OCI-LY7 (cell line): ENCODE data around the gene EPHB4. TPM values are rescaled to one million over a fixed set of nuclear protein-coding genes. Genes with fewer than 3 reads are reported as not detected.

Source experiments
- BruUV-seq: library from RNA; stranded (reverse); fragments of 400-500 nt; replicated peaks from 2 replicates; lab custom pipeline; 2021; lab: Mats Ljungman, UMichigan
- CTCF ChIA-PET: fragments of 300-600 bp; sonication (Branson Sonifier 250); formaldehyde crosslinking; loops from one replicate; lab custom pipeline; 2022; ENCODE audit warnings: antibody characterized with exemption; ENCODE audit not compliant: unreplicated experiment; lab: Charles Lee
- POLR2A ChIA-PET: fragments of 300-600 bp; sonication (Branson Sonifier 250); formaldehyde crosslinking; loops from one replicate; lab custom pipeline; 2022; ENCODE audit warnings: antibody characterized with exemption; lab: Charles Lee
- DNase-seq: peaks from one replicate; pipeline ENCODE4 v3.0.0-alpha.2; 2015; ENCODE audit warnings: low spot score
- H2AFZ ChIP-seq: fragments of 200-600 bp; sonication (generic), shearing (Covaris generic); 2 replicates; pipeline ENCODE4 v1.6.1; 2014; ENCODE audit warnings: mild to moderate bottlenecking, antibody characterized with exemption, low read length, moderate library complexity
- H3K27ac ChIP-seq: fragments of 200-600 bp; sonication (generic); 2 replicates; pipeline ENCODE4 v1.5.1; 2014; ENCODE audit warnings: mixed run types, low read depth, mild to moderate bottlenecking, moderate library complexity, low read length, inconsistent platforms; ENCODE audit not compliant: poor library complexity, severe bottlenecking
- H3K36me3 ChIP-seq: fragments of 200-600 bp; sonication (generic); 2 replicates; pipeline ENCODE4 v1.6.1; 2014; ENCODE audit warnings: mild to moderate bottlenecking, antibody characterized with exemption, low read length, moderate library complexity, mixed read lengths; ENCODE audit not compliant: insufficient read depth
- H3K4me1 ChIP-seq: fragments of 200-600 bp; sonication (generic); 2 replicates; pipeline ENCODE4 v1.5.1; 2014; ENCODE audit warnings: mild to moderate bottlenecking, low read length; ENCODE audit not compliant: insufficient read depth, poor library complexity, severe bottlenecking
- H3K4me2 ChIP-seq: fragments of 200-600 bp; sonication (generic); 2 replicates; pipeline ENCODE4 v1.6.1; 2014; ENCODE audit warnings: mild to moderate bottlenecking, low read length
- H3K4me3 ChIP-seq: fragments of 200-600 bp; sonication (generic); 2 replicates; pipeline ENCODE4 v1.5.1; 2014; ENCODE audit warnings: mild to moderate bottlenecking, low read depth, low read length; ENCODE audit not compliant: poor library complexity, severe bottlenecking
- H3K79me2 ChIP-seq: fragments of 200-600 bp; sonication (generic); 2 replicates; pipeline ENCODE4 v1.6.1; 2016; ENCODE audit warnings: low read depth, mild to moderate bottlenecking, low read length, moderate library complexity, mixed read lengths; ENCODE audit not compliant: insufficient read depth
- H3K9me2 ChIP-seq: fragments of 200-600 bp; sonication (generic); 2 replicates; pipeline ENCODE4 v1.6.1; 2016; ENCODE audit warnings: mild to moderate bottlenecking, low read length, mixed read lengths; ENCODE audit not compliant: insufficient read depth
- H3K9me3 ChIP-seq: fragments of 200-600 bp; sonication (generic); 2 replicates; pipeline ENCODE4 v1.6.1; 2014; ENCODE audit warnings: mild to moderate bottlenecking, mixed run types, low read length, mixed read lengths
- H4K20me1 ChIP-seq: fragments of 200-600 bp; sonication (generic); 2 replicates; pipeline ENCODE4 v1.6.1; 2014; ENCODE audit warnings: mild to moderate bottlenecking, antibody characterized with exemption, low read length, moderate library complexity, mixed read lengths; ENCODE audit not compliant: insufficient read depth
- CTCF ChIP-seq: fragments of 200-600 bp; sonication (generic); conservative IDR thresholded peaks from 2 replicates; pipeline ENCODE4 v1.5.1; 2014; ENCODE audit warnings: mild to moderate bottlenecking, antibody characterized with exemption, low read length, moderate library complexity, mixed read lengths
- EZH2phosphoT487 ChIP-seq: fragments of 200-600 bp; sonication (generic); IDR thresholded peaks from 2 replicates; pipeline ENCODE4 v1.6.1; 2018; ENCODE audit warnings: low read depth, borderline replicate concordance, mild to moderate bottlenecking, mixed run types, antibody characterized with exemption, low read length, moderate library complexity, mixed read lengths
- intact Hi-C: fragments of 100-400 bp; cut with micrococcal nuclease; formaldehyde crosslinking; loops from one replicate; pipeline ENCODE4 v1.10.0; 2022; ENCODE audit not compliant: unreplicated experiment
- total RNA-seq, 2 experiments: library from RNA; depleted of rRNA in 1 of 2; stranded (reverse); fragments of >200 nt in 1 of 2; shearing (Covaris generic) in 1 of 2; gene quantifications; 2 replicates each; pipeline ENCODE4 v1.2.3, GENCODE V29; 2014 to 2022

Gene EPHB4
- total RNA-seq, 2 experiments from 2014 or later, result 4.2 to 7.3 TPM

DNA sequence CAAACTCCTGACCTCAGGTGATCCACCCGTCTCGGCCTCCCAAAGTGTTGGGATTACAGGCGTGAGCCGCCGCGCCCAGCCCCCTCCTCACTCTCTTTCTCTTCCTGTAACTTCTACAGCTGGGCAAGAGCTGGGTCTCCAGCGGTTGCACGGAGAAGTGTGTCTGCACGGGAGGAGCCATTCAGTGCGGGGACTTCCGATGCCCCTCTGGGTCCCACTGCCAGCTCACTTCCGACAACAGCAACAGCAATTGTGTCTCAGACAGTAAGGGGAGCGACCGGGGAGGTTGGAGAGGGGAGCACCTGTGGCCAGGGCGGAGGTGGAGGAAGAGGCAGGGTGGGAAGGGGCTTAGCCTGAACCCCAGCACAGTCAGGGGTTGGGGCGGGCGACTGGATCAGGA lies 41.4 kb downstream of the EPHB4 start:
- intact Hi-C loops, result no loop called here
- CTCF ChIA-PET, result no interaction called here

GRCh38 chr7:100783804-100784203 lies 43.5 kb downstream of the EPHB4 start:
- no peak overlapping the region for H3K27ac ChIP-seq
- no peaks in the 10 kb centered on the region for H3K9me3 ChIP-seq
- H4K20me1 ChIP-seq, result no peaks in the 10 kb centered on the region
- no peak for TF ChIP-seq EZH2phosphoT487
- TF ChIP-seq CTCF, result no peak
- BruUV-seq, result no TSS peak
- ChIA-PET CTCF (no interaction called here), POLR2A (no interaction called here)
- DNase-seq, result no peak
- no peaks in the 10 kb centered on the region for H3K36me3 ChIP-seq
- H3K79me2 ChIP-seq, result no peaks in the 10 kb centered on the region
- H3K4me1 ChIP-seq, result no peaks in the 10 kb centered on the region
- H3K4me3 ChIP-seq, result no peak overlapping the region
- H2AFZ ChIP-seq, result no peak overlapping the region
- intact Hi-C loops, result no loop called here
- no peaks in the 10 kb centered on the region for H3K9me2 ChIP-seq
- no peak overlapping the region for H3K4me2 ChIP-seq

More for the DNA sequence above, 41.4 kb downstream of the EPHB4 start:
- Histone ChIP-seq H3K4me2 (no peak overlapping the region), H2AFZ (no peak overlapping the region), H3K9me2 (no peaks in the 10 kb centered on the region), H3K36me3 (no peaks in the 10 kb centered on the region), H3K9me3 (no peaks in the 10 kb centered on the region), H4K20me1 (no peaks in the 10 kb centered on the region), H3K4me1 (no peaks in the 10 kb centered on the region), H3K27ac (no peak overlapping the region), H3K79me2 (no peaks in the 10 kb centered on the region), H3K4me3 (no peak overlapping the region)
- TF ChIP-seq EZH2phosphoT487 (no peak), CTCF (no peak)
- no TSS peak for BruUV-seq
- DNase-seq, result no peak
- POLR2A ChIA-PET, result no interaction called here

DNA sequence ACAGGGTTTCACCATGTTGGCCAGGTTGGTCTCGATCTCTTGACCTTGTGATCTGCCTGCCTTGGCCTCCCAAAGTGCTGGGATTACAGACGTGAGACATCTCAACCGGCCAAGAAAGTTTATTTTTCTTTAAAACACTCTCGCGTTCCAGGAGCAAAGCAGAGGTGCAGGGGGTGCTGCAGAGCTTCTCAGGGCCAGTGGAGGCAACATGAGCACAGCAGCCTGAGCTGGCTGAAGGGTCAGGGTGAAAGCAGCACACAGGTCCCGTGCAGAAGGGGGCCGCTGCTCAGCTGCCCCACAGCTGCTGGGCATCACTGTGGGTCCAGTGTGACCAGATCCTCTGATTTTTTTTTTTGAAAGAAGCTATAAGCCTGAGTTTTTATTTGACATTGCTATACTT lies 46.1 kb downstream of the EPHB4 start:
- H3K79me2 ChIP-seq, result no peaks in the 10 kb centered on the region
- POLR2A ChIA-PET, result interaction anchor here (0.6 kb wide), 1 partner anchor 35 kb away, joined by 4 read pairs; no protein-coding TSS in a partner anchor

More for the DNA sequence above, 46.1 kb downstream of the EPHB4 start:
- H3K27ac ChIP-seq, result no peak overlapping the region
- H3K4me3 ChIP-seq, result no peak overlapping the region
- intact Hi-C loops, result no loop called here
- no peaks in the 10 kb centered on the region for H3K4me1 ChIP-seq
- H3K36me3 ChIP-seq, result no peaks in the 10 kb centered on the region
- H3K9me2 ChIP-seq, result no peaks in the 10 kb centered on the region
- H4K20me1 ChIP-seq, result no peaks in the 10 kb centered on the region
- no TSS peak for BruUV-seq
- TF ChIP-seq CTCF (no peak), EZH2phosphoT487 (no peak)
- H3K9me3 ChIP-seq, result no peaks in the 10 kb centered on the region
- H2AFZ ChIP-seq, result no peak overlapping the region
- H3K4me2 ChIP-seq, result no peak overlapping the region
- CTCF ChIA-PET, result interaction anchor here (0.5 kb wide), 1 partner anchor 20 kb away, joined by 3 read pairs; no protein-coding TSS in a partner anchor
- no peak for DNase-seq
